Fibroblast of pulmonary artery (primary cell): ENCODE results near the gene CTNNA3.

Experiments used
- DNase-seq: peaks from one replicate; pipeline ENCODE4 v3.0.0-alpha.2; 2010; ENCODE audit warnings: low read depth
- H3K4me3 ChIP-seq: replicated peaks from 2 replicates; pipeline ENCODE4 v1.5.1; 2011; ENCODE audit warnings: low read depth, mild to moderate bottlenecking, control low read depth, low read length, moderate library complexity
- CTCF ChIP-seq: IDR thresholded peaks from 2 replicates; pipeline ENCODE4 v1.5.1; 2011; ENCODE audit warnings: mild to moderate bottlenecking, control low read depth, low read length, inconsistent platforms; ENCODE audit errors: missing control alignments

CTNNA3 gene

GRCh38 chr10:65864036-65864435 is 1832.0 kb downstream of the CTNNA3 start:
- no peak for DNase-seq
- no peak for TF ChIP-seq CTCF
- no peak overlapping the region for H3K4me3 ChIP-seq
